DOHH2 (cell line): ENCODE data around the gene DCAF6.

Experiments
- EZH2phosphoT487 ChIP-seq: fragments of 200-600 bp; sonication (generic); IDR thresholded peaks from 2 replicates; pipeline ENCODE4 v1.6.1; 2017; ENCODE audit warnings: borderline replicate concordance, mild to moderate bottlenecking, antibody characterized with exemption, low read length, moderate library complexity, mixed read lengths
- TF ChIP-seq, protein P1 (sequence below): fragments of 200-600 bp; sonication (generic); IDR thresholded peaks from one replicate; pipeline ENCODE4 v1.5.1; 2014; ENCODE audit warnings: antibody characterized with exemption, mild to moderate bottlenecking, low read depth, low read length; ENCODE audit not compliant: poor library complexity, severe bottlenecking

DNA sequence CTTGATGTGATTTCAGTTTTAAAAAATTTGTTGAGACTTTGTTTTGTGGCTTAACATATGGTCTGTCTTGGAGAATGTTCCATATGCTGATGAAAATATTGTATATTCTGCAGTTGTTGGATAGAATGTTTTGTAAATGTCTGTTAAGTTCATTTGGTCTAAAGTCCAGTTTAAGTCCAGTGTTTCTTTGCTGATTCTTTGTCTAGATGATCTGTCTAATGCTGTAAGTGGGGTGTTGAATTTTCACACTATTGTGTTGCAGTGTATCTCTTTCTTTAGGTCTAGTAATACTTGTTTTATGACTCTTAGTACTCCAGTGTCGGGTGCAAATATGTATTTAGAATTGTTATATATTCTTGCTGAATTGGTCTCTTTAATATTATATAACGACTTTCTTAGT lies 11.2 kb downstream of the DCAF6 start:
- TF ChIP-seq, protein P1, sequence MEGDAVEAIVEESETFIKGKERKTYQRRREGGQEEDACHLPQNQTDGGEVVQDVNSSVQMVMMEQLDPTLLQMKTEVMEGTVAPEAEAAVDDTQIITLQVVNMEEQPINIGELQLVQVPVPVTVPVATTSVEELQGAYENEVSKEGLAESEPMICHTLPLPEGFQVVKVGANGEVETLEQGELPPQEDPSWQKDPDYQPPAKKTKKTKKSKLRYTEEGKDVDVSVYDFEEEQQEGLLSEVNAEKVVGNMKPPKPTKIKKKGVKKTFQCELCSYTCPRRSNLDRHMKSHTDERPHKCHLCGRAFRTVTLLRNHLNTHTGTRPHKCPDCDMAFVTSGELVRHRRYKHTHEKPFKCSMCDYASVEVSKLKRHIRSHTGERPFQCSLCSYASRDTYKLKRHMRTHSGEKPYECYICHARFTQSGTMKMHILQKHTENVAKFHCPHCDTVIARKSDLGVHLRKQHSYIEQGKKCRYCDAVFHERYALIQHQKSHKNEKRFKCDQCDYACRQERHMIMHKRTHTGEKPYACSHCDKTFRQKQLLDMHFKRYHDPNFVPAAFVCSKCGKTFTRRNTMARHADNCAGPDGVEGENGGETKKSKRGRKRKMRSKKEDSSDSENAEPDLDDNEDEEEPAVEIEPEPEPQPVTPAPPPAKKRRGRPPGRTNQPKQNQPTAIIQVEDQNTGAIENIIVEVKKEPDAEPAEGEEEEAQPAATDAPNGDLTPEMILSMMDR = no peak
- no peak for TF ChIP-seq EZH2phosphoT487
